LHCN-M2 (cell line): ENCODE measurements around the gene ZNF28. TPM values are rescaled to one million over a fixed set of nuclear protein-coding genes. Genes with fewer than 3 reads are reported as not detected.
A peak's percentile ranks its signal among the peaks of the same experiment; 100 is the strongest.
"Not testable (repeated sequence)": the region's sequence is repeated elsewhere in the genome, so short reads cannot be mapped to it uniquely, and the experiment has no call there.

Source experiments
- DNase-seq: peaks from one replicate; pipeline ENCODE4 v3.0.0-alpha.2; 2012; ENCODE audit warnings: low read depth
- polyA plus RNA-seq: library from polyadenylated mRNA; unstranded; fragments of >200 nt; gene quantifications from one replicate; pipeline ENCODE4 v1.2.1, GENCODE V29; 2012; ENCODE audit warnings: missing spikeins
- total RNA-seq: library from RNA; depleted of rRNA; stranded (reverse); fragments of >200 nt; gene quantifications from 2 replicates; pipeline ENCODE4 v1.2.3, GENCODE V29; 2014; rRNA removed

ZNF28 gene
- 14.1 and 18.5 TPM in 2 replicates for total RNA-seq
- polyA plus RNA-seq = 21.0 TPM

DNA sequence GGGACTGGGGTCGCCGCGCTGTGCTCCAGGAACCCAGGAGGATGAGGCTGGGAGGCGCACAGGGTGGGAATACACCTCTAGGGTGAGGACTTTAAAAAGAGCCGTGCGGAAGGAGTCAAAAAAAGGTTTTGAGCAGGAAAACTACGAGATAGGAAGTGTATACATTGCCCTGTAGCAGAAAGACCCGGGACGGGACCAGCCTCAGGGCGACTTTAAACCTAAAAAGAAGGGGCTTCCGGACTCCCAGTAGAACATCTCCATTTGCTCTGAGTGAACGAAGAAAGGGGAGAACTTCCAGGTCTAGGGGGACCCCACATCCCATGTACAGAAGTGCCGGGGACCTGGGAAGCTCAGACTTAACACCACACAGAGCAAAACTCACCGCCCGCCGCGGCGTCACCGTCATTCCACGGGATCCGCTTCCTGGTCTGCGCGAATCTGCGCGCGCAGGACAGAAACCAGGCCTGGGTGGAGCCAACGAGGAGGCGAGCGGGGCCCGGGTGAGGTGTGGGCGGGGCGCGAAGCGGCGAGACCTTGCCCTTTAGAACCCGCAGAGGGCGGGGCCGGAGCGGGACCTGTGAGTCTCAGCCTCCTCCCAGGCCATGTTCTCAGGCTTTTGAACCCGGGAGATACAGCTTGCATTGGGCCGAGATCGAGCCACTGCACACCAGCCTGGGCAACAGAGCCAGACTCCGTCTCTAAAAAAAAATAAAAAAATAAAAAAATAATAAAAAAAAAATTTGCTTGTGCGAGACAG is at the start of gene ZNF28:
Gene ZNF28 (minus strand): TSS at position 430 of the 757 bp plus-strand sequence. CDS start 3,675 bp downstream, outside the sequence.
- DNase-seq = peak; percentile 56

DNA sequence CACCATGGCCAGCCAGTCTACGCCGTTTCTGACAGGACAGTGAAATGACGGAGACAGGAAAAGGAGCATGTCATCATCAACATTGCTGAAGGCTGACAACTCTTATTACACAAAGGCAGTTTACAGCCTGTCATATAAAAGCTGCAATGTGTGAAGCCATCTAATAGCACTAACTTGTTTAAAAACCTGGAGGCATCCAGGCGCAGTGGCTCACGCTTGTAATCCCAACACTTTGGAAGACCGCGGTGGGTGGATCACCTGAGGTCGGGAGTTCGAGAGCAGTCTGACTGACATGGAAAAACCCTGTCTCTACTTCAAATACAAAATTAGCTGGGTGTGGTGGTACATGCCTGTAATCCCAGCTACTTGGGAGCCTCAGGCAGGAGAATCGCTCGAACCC is 46.6 kb upstream of the ZNF28 start:
- DNase-seq = not testable (repeated sequence)

GRCh38 chr19:52857378-52858191 is 36.2 kb upstream of the ZNF28 start, which contains the start of gene ZNF468:
Gene ZNF468, minus strand, starts transcription at chr19:52857619. Its CDS starts 3,347 bp downstream, at chr19:52854272.
- peak; percentile 52 for DNase-seq

DNA sequence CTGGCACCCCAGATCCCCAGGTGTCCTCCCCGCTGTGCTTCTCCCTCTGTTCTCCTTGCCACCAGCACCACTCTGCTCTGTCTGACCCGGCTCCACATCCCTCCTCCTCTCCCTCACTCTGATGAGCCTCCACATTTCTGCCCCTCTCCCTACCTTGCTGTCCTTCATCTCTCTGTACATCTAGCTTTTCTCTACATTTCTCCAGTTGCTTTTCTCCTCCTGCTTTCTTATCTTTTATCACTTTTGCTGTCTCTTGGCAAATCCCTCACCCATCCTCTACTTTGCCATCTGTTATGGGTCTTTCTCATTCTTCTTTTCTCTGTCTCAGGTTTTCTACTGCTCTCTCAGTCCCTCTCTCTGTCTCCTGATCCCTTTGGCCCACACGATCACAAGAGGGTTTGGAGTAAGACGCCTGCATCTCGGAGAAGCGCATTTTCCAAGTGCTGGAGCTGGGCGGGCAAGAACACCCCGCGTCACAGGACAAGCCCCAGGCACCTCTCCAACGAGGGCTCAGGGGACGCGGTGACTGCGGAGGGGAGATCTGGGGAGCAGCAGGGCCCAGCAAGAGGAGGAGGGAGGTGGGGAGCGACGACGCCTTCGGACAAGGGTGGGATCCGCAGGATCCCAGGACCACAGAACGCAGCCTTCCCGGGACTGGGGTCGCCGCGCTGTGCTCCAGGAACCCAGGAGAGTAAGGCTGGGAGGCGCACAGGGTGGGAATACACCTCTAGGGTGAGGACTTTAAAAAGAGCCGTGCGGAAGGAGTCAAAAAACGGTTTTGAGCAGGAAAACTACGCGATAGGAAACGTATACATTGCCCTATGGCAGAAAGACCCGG is 35.3 kb upstream of the ZNF28 start:
- peak; percentile 30 for DNase-seq

GRCh38 chr19:52847352-52847751 is 25.9 kb upstream of the ZNF28 start:
- not testable (repeated sequence) for DNase-seq

DNA sequence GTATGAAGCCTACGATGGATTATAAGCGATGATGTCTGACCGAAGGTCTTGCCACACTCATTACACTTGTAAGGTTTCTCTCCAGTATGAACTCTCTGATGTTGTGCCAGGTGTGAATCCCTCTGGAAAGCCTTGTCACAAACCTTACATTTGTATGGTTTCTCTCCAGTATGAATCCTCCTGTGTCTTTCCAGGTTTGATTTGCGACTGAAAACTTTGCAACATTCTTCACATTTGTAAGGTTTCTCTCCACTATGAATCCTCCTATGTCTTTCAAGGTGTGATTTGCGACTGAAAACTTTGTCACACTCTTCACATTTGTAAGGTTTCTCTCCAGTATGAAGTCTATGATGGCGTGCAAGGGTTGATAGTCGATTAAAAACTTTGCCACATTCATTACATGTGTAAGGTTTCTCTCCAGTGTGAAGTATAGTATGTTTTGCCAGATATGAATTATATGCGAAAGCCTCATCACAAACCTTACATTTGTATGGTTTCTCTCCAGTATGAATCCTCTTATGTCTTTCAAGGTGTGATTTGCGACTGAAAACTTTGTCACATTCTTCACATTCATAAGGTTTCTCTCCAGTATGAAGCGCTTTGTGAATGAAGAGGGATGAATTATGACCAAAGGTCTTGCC is 19.5 kb upstream of the ZNF28 start:
- not testable (repeated sequence) for DNase-seq

DNA sequence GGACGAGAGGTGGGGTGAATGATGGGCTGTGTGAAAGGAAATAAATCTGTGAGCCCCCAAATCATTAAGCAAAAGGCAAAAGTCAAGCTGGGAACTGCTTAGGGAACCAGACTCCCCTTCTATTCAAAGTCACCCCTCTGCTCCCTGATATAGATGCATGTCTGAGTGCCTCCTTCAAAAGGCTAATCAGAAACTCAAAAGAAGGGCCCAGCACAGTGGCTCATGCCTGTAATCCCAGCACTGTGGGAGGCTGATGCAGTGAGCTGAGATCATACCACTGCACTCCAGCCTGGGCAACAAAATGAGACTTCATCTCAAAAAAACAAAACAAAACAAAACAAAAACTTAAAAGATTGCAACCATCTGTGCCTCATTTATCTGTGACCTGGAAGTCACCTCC is 12.9 kb upstream of the ZNF28 start:
- DNase-seq = not testable (repeated sequence)

DNA sequence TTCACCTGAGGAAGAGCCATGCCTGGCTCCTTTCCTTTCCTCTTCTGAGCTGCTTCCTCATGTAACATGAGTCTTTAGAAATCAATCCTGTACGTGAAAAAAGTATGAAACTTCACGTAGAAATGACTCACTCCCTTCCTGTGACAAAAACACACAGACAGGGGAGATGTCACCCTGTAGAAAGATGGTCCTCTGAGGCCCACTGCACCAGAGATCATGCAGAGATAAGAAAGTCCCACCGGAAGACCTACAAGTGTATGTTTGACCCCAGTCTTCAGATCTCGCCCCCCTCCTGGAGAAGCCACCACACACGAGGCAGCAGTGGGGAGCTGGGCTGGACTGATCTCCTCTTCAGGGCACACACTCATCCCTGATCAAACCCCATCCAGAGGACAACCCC is 12.1 kb upstream of the ZNF28 start:
- DNase-seq = not testable (repeated sequence)

- DNase-seq = not testable (repeated sequence)
Measured at GRCh38 chr19:52829866-52830265, 8.4 kb upstream of the ZNF28 start.

DNA sequence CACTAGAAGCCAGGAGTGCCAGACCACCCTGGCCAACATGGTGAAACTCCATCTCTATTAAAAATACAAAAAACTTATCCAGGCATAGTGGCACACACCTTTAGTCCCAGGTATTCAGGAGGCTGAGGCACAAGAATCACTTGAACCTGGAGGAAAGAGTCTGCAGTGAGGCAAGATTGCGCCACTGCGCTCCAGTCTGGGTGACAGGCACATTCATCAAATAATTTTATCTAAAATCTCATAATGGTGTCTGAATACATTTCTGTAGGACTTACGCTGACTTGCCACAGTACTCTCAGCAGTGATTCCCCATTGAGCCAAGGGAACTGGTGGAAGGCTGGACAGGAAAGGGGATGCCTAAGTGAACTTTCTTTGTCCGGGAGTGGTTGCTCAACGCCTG is 4.3 kb upstream of the ZNF28 start:
- no peak for DNase-seq

DNA sequence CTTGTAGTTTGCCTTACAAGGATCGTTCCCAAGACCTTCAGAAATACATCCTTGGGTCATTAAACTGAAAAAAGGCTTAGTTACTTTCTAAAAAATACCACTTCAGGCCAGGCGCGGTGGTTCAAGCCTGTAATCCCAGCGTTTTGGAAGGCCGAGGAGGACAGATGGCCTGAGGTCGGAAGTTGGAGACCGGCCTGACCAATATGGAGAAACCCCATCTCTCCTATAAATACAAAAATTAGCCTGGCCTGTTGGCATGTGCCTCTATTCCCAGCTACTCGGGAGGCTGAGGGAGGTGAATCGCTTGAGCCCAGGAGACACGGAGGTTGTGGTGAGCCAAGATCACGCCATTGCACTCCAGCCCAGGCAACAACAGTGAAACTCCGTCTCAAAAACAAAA is 2.2 kb upstream of the ZNF28 start:
- DNase-seq = no peak

- peak; percentile 9 for DNase-seq
Measured at GRCh38 chr19:52820472-52821203, 795 bp downstream of the ZNF28 start.

DNA sequence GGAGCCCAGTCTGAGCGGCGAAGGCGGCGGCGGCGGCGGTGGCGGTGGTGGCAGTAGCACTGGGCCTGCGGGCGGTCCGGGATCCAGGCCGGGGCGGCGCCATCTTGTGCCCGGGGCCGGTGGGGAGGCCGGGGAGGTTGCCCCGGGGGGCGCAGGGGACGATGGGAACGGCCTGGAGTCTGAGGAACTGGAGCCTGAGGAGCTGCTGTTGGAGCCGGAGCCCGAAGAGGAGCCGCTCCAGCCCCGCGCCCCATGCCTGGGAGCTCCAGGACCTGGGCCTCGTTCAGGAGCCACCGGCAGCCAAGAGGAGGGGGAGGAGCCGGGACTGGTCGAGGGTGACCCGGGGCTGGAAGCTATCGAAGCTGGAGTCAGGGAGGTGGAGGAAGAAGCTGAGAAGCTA is 11.6 kb downstream of the ZNF28 start:
- no peak for DNase-seq

DNA sequence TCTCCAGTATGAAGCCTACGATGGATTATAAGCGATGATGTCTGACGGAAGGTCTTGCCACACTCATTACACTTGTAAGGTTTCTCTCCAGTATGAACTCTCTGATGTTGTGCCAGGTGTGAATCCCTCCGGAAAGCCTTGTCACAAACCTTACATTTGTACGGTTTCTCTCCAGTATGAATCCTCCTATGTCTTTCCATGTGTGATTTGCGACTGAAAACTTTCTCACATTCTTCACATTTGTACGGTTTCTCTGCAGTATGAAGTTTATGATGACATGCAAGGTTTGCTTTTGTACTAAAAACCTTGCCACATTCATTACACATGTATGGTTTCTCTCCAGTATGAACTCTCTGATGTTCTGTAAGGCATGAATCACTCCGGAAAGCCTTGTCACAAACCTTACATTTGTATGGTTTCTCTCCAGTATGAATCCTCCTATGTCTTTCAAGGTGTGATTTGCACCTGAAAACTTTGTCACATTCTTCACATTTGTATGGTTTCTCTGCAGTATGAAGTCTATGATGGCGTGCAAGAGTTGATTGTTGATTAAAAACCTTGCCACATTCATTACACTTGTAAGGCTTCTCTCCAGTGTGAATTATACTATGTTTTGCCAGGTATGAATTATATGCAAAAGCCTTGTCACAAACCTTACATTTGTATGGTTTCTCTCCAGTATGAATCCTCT is 21.3 kb downstream of the ZNF28 start:
- DNase-seq = not testable (repeated sequence)

- no peak for DNase-seq
Measured at GRCh38 chr19:52789440-52789839, 32.0 kb downstream of the ZNF28 start.

GRCh38 chr19:52786464-52787354 is 34.7 kb downstream of the ZNF28 start, which contains the start of gene ZNF600:
Gene ZNF600, minus strand, starts transcription at chr19:52786791. Its CDS starts 7,903 bp downstream, at chr19:52778888.
- DNase-seq = peak; percentile 62

DNA sequence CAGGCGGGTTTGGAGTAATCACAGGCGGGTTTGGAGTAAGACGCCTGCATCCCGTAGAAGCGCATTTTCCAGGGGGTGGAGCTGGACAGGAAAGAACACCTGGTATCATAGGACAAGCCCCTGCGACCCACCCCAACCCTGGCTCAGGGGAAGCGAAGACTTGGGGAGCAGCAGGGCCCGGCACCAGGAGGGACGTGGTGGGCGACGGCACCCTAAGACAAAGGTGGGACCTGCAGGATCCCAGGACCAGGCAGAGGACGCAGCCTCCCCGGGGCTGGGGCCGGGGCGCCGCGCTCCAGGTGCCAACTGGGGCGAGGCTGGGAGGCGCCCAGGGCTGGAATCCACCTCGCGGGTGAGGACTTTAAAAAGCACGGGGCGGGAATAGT is 35.4 kb downstream of the ZNF28 start:
- DNase-seq = no peak

GRCh38 chr19:52785506-52785905 is 35.9 kb downstream of the ZNF28 start:
- DNase-seq = no peak

GRCh38 chr19:52782864-52783263 is 38.6 kb downstream of the ZNF28 start:
- not testable (repeated sequence) for DNase-seq
